ENCODE measurements around the gene AATF.
"Not testable (repeated sequence)": the region's sequence is repeated elsewhere in the genome, so short reads cannot be mapped to it uniquely, and the experiment has no call there.

AATF gene

DNA sequence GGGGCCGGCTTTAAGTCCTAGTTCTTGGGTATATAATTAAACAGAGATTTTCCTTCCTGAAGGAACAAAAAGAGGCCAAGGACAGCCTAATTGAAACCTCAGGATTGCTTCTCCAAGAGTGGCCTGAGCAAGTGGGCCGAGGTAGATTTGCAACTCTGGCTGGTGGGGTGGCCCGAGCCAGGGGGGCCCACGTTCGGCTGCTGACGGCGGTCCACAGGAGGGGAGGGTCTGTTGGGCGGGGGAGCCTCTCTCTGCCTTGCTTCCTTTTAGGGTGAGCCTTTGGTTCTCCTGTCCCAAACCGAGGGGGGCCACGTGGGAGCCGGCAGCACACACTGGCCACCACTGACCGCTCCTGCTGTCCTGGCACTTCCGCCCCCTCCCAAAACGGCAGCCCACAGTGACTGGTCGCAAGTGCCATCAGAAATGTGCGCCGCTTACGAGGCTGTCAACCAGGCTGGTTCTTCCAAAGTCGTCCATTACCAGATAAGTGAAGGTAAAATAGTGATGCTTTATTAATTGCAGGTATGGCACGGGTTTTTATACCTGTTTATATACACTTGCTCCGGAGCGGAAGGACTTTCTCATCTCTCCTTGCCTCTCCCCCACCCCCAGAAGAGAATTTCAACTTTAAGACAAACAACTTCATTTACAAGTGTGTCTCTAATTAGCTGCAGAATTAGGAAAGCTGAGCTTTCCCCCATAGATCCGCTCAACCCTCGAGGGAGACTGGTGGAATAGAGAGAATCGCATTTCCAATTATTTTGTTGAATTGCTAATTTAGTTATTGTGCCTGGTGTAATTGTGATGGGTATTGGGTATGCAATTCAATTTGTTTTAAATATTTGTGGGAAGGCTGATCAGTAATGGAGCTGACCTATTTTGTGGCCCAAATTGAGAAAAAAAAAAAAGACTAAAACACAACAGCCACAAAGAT lies 117.8 kb downstream of the AATF start:
- no peak overlapping the region for H3K4me3 ChIP-seq (ENCODE audit: low read depth, low read length)
- POLR2A ChIA-PET = no interaction called here
- TF ChIP-seq, protein P1, sequence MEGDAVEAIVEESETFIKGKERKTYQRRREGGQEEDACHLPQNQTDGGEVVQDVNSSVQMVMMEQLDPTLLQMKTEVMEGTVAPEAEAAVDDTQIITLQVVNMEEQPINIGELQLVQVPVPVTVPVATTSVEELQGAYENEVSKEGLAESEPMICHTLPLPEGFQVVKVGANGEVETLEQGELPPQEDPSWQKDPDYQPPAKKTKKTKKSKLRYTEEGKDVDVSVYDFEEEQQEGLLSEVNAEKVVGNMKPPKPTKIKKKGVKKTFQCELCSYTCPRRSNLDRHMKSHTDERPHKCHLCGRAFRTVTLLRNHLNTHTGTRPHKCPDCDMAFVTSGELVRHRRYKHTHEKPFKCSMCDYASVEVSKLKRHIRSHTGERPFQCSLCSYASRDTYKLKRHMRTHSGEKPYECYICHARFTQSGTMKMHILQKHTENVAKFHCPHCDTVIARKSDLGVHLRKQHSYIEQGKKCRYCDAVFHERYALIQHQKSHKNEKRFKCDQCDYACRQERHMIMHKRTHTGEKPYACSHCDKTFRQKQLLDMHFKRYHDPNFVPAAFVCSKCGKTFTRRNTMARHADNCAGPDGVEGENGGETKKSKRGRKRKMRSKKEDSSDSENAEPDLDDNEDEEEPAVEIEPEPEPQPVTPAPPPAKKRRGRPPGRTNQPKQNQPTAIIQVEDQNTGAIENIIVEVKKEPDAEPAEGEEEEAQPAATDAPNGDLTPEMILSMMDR (IDR thresholded peaks at IDR 0.05; ENCODE audit: insufficient read depth, low read length, missing control alignments) = no peak
- CTCF ChIA-PET = interaction anchor here (1.5 kb wide), 1 partner anchor 19 kb away, joined by 6 read pairs; no protein-coding TSS in a partner anchor
- no peak for DNase-seq (ENCODE audit: low read depth, low spot score)

DNA sequence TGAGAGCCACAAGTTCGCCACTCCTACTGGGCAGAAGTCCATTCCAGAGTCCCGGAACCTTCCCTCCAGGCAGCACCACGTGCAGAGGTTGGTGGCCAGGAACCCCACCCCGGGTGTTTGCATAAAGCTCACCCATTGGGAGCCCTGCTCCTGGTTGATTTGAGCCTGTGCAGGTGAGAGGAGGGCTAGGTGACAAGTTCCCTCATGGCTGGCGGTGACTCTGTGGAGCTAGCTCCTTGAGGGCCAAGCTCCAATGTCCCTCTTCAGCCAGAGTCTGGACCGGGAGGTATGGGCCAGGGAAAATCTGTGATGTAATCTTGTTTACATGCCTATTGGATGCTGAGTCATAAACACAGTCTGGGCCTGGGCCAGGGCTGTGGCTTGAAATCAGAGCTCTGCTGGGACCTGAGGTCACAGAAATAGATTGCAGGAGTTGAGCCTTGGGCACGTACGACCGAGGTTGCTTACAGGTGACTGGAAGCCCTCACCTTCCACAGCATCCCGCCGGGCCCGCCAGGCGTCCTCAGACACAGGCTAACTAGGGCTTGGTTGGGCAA lies 118.9 kb downstream of the AATF start:
- CTCF ChIA-PET = interaction anchor here (0.6 to 2.4 kb wide), 3 partner anchors 20 to 155 kb away, joined by 3 to 10 read pairs (median 3); no protein-coding TSS in a partner anchor
- TF ChIP-seq, protein P1 (IDR thresholded peaks at IDR 0.05; ENCODE audit: insufficient read depth, low read length, missing control alignments) = no peak
- no peak overlapping the region for H3K4me3 ChIP-seq (ENCODE audit: low read depth, low read length)
- peak; percentile 23 for DNase-seq (ENCODE audit: low read depth, low spot score)
- POLR2A ChIA-PET = no interaction called here

DNA sequence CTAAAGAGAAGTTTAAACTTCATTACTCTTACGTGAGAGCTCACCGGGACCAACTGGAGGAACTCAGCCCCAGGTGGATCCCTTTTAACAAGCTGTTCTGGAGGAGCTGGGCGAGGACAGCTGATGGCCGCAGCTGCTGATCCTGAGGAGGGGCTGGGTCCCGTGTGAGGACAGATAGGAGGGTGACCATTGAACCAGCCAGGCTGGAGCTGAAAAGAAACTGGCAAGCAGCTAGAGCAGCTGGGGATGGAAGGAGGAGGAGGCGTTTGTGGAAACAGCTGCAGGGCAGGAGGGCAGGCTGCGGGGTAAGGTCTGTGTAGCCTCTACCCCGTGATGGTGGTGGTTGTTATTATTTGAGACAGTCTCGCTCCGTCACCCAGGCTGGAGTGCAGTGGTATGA lies 119.5 kb downstream of the AATF start:
- no peak overlapping the region for H3K4me3 ChIP-seq (ENCODE audit: low read depth, low read length)
- TF ChIP-seq, protein P1 (IDR thresholded peaks at IDR 0.05; ENCODE audit: insufficient read depth, low read length, missing control alignments) = no peak
- no peak for DNase-seq (ENCODE audit: low read depth, low spot score)
- CTCF ChIA-PET = interaction anchor here (2.4 kb wide), 1 partner anchor 20 kb away, joined by 10 read pairs; no protein-coding TSS in a partner anchor
- POLR2A ChIA-PET = no interaction called here

DNA sequence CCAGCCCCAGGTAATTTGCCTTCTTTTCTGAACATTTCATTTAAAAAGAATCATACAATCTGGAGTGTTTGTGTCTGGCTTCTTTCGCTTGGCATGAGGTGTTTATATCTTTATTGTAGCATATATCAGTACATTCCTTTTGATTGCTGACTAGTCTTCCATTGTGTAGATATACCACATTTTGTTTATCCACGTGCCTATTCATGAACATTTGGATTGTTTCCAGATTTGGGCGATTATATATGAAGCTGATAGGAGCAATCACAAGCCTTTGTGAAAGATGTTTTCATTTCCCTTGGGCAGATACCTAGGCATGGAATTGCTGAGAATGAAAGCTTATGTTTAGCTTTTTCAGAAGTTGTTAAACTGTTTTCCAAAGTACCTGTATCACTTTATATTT lies 120.3 kb downstream of the AATF start:
- DNase-seq (ENCODE audit: low read depth, low spot score) = no peak
- TF ChIP-seq, protein P1 (IDR thresholded peaks at IDR 0.05; ENCODE audit: insufficient read depth, low read length, missing control alignments) = no peak
- no peak overlapping the region for H3K4me3 ChIP-seq (ENCODE audit: low read depth, low read length)
- POLR2A ChIA-PET = no interaction called here
- CTCF ChIA-PET = interaction anchor here (2.4 kb wide), 2 partner anchors 21 to 171 kb away, joined by 6 to 10 read pairs; no protein-coding TSS in a partner anchor

DNA sequence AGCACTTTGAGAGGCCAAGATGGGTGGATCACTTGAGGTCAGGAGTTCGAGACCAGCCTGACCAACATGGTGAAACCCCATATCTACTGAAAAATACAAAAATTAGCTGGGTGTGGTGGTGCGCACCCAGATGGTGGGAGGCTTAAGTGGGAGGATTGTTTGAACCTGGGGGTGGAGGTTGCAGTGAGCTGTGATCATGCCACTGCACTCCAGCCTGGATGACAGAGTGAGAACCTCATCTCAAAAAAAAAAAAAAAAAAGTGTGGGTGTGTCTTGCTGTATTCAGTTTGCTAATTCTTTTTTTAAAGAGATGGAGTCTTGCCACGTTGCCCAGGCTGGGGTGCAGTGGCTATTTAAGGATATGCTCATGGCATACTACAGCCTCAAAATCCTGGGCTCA lies 124.7 kb downstream of the AATF start:
- CTCF ChIA-PET = interaction anchor here (0.9 kb wide), 1 partner anchor 102 kb away, joined by 3 read pairs; no protein-coding TSS in a partner anchor
- H3K4me3 ChIP-seq (ENCODE audit: low read depth, low read length); DNase-seq (ENCODE audit: low read depth, low spot score); POLR2A ChIA-PET: not testable (repeated sequence)

DNA sequence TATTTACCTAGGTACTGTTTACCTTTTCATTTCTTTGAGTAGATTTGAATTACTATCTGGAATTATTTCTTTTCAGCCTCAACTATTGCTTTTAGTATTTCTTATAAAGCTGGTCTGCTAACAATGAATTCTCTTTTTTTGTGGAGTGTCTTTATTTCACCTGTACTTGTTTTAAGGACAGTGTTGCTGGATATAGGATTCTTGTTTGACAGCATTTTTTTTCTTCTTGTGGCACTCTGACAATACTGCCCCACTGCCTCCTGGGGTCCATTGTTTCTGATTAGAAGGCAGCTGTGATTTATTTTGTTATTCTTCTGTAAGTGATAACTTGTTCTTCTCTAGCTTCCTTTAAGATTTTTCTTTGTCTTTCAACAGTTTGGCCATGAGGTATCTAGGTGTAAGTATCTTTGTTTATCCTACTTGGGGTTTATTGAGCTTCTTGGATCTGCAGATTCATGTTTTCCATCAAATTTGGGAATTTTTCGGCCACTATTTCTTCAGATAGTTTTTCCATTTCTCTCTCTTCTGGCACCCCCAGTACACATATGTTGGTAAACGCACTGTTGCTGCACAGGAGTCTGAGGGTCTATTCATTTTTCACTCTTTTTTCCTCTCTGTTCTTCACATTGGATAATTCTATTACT lies 130.4 kb downstream of the AATF start:
- ChIA-PET CTCF (interaction anchor here (0.6 to 1.2 kb wide), 3 partner anchors 10 to 31 kb away, joined by 3 read pairs; no protein-coding TSS in a partner anchor), POLR2A (no interaction called here)
- DNase-seq (ENCODE audit: low read depth, low spot score) = no peak
- H3K4me3 ChIP-seq (ENCODE audit: low read depth, low read length) = no peak overlapping the region
- TF ChIP-seq, protein P1 (IDR thresholded peaks at IDR 0.05; ENCODE audit: insufficient read depth, low read length, missing control alignments) = no peak

All from AG04449 (cell line).